ENCODE results near the gene SHISA5.

The SHISA5 gene

GRCh38 chr3:48429317-48429959 is 74.5 kb downstream of the SHISA5 start:
- DNase-seq: peak; percentile 56

- DNase-seq: no peak
Observed at GRCh38 chr3:48428572-48429316, 75.2 kb downstream of the SHISA5 start.

- DNase-seq: no peak
Observed at GRCh38 chr3:48428088-48428571, 75.8 kb downstream of the SHISA5 start.

DNA sequence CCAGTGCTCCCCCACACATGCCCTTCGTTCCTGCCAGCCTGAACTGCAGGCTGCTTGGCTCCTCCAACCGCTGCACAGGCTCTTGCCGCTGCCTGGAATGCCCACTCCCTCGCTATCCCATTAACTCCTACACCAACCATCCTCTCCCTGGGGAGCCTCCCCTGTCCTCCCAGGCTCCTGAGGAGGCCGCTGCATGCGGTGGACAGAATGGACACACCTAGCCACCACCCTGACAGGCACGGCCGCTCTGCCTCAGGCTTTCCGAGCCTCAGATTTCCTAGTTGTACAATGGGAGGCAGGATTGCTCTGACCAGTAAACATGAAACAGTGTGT is 76.4 kb downstream of the SHISA5 start:
- DNase-seq: no peak

DNA sequence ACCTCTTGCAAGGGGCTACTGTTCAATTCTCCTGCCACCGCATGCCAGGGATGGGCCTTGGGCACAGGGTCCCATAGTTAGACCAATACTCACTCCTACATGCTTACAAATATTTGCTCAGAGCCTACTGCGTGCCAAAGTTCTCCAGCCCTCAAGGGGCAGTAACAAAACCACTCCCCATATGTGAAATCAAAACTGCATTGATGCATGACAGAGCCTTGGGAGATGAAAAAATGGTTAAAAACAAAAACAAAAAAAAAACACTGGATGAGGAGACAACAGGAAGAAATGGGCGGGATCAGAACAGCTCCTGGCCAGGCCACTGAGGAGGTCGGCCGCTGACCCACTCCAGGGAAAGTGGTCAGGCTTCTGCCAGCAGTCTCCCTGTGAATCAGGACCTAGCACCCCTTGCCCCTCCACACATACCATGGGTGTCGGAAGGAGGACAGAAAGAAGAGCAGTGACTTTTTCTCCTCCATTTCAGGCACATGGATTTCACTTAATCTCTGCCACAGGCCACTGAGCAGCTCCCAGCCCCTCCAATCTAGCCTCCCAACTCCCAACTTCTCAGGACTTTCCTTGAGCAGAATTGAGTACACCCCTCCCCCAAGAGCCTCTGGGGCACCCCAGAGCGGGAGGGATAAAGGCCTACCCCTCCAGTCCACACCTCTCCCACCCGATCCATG is 76.9 kb downstream of the SHISA5 start:
- DNase-seq: no peak

GRCh38 chr3:48426401-48426909 is 77.5 kb downstream of the SHISA5 start:
- no peak for DNase-seq

DNA sequence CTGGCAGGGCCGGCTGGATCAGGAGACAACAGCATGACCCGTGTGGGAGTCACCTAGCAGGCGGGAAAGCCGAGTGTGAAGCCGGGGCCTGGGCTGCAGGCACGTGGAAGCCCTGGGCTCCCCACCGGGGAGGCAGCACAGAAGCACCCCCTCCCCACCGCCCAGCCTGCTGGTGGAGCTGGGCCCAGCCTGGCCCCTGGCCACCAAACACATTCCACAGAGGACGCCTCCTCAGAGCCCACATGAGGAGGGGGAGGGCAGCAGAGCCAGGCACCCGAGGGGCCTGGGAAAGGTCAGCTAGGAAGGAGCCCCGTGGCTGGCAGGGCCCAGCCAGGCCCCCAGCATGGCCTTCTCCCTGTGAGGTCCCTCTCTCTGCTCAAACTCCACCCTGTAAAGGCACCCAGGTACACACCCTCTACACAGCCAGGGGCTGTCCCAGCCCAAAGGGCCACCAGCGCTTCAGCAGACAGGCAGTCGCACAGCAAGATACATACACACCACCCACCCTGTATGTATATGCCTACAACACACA is 78.6 kb downstream of the SHISA5 start:
- no peak for DNase-seq

DNA sequence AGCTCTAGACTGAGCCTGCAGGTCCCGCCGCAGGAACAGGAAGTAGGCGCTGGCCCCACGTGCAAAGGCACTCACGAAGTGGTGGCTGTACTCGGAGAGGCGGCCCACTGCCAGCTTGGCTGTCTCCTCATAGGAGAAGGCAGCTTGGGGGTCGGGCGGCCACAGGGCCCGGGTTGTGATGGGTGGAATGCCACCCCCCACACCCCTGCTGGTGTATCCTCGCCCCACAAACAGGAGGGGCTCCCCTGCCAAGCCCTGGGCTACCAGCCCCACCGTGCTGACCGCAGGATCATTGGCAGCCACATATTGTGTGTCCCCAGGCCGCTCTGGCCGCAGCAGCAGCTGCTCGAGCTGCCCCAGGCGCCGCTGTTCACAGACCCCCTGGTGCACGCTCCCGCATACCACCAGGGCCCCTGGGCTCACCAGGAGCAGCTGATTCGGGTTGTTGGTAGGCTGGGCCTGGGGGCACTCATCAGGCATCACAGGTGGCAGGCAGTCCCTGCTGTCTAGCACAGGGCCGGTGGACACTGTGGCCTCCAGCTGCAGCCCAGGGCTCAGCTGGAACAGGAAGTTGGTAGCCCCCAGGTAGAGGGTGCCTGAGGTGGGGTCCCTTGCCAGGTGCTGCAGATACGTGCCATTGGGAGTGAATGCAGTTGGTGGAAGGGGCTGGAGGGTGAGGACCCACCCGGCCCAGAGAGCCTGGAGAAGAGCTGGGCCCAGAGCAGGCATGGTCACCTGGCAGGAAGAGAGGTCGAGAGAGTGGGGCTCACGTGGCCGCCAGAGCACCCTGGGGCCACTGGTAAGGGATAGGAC is 79.9 kb downstream of the SHISA5 start:
- no peak for DNase-seq

GRCh38 chr3:48423241-48423882 is 80.6 kb downstream of the SHISA5 start:
- DNase-seq: no peak

DNA sequence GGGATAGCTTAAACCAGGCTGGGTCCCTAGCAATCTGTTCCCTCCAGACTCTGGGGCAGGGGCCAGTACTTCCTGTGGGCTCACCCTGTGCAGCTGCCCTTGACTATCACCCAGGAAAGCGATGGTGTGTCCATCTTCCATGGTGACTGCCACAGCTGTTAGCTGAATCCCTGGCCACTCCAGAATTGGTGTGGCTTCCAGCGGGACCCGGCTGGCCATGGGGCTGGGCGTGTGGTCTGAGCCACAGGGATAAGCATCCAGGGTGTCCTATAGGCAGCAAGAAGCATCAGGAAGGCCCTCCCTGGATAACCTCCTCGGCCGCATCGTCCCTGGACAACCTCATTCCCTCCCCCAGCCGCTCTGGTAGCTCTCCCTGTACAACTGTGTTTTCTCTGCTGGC is 81.3 kb downstream of the SHISA5 start:
- DNase-seq: no peak

DNA sequence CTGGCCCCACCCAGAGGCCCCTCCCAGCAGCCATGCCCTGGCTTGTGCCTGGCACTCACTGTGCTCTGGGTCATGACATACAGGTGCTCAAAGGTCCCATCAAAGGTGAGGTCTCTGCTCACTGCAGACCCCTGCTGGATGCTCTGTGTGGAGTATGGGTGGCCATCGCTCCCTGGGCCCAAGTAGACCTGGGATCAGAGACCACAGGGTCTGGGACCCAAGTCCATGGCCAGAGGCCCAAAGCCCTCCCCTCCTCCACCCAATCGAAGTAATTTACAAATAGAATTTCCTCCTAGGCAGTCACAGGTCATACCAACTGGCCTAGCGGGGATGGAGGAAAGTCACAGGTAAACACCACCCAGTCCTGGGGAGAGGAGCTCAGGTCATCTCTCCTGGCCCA is 81.7 kb downstream of the SHISA5 start:
- no peak for DNase-seq

DNA sequence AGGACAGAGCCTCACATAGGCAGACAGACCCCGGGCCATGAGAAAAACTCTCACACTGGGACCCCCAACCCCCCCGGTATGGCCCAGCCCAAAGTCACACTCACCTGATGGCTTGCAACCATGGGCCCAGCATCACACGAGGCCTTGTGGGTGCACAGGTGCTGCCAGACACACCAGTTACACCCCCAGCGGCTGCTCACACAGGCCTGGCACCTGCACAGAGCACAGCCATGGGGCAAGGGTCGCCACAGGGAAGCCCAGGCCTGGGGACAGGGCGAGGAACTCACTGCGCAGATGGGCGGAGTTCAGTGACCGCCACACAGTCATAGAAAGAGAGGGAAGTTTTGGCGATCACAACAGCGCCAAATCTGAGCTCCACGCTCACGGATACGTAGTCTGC is 83.4 kb downstream of the SHISA5 start:
- DNase-seq: no peak

- no peak for DNase-seq
Observed at GRCh38 chr3:48419597-48419996, 84.4 kb downstream of the SHISA5 start.

DNA sequence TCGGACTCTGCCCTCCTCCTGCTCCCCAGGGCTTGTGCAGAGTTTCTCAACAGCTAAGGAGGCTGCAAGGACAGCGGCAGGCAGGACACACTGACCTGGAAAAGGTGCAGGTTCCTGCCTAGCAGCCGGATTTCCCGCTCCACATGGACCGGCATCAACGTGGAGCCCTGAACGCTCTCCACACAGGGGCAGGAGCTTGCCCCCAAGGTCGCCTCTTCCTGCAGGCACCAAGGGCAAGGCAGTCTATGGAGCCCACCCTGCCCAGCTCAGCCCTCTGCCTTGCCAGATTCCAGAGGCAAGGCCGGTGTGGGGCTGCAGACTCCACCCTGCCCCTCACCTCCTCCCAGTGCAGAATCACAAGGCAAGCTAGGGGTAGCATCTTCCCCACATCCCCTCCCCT is 84.8 kb downstream of the SHISA5 start:
- DNase-seq: no peak

GRCh38 chr3:48418651-48419050 is 85.3 kb downstream of the SHISA5 start:
- DNase-seq: no peak

DNA sequence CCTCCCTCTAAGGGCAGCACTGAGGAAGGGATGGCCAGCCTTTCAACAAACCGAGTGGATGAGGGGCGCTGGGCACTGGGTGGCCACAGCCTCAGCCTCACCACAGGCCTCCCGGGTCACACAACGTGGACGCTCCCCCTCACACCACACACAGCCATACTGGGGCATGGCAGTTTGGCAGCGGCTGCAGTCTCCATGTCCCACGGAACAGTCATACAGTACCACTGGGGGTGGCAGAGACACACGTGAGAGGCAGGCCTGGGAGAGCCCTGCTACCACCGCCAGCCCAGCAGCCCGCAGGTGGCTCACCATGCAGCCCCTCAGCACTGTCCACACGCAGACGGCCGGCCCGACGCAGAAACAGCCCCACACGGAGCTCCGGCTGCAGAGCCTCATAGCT is 85.8 kb downstream of the SHISA5 start:
- no peak for DNase-seq
